ENCODE data around the gene ZNF611. TPM values are rescaled to one million over a fixed set of nuclear protein-coding genes. Genes with fewer than 3 reads are reported as not detected.
"Not testable (repeated sequence)": the region's sequence is repeated elsewhere in the genome, so short reads cannot be mapped to it uniquely, and the experiment has no call there.

Gene ZNF611
- total and polyA plus RNA-seq, 9 donors = 5.9 to 21.5 (median 16.2) TPM

DNA sequence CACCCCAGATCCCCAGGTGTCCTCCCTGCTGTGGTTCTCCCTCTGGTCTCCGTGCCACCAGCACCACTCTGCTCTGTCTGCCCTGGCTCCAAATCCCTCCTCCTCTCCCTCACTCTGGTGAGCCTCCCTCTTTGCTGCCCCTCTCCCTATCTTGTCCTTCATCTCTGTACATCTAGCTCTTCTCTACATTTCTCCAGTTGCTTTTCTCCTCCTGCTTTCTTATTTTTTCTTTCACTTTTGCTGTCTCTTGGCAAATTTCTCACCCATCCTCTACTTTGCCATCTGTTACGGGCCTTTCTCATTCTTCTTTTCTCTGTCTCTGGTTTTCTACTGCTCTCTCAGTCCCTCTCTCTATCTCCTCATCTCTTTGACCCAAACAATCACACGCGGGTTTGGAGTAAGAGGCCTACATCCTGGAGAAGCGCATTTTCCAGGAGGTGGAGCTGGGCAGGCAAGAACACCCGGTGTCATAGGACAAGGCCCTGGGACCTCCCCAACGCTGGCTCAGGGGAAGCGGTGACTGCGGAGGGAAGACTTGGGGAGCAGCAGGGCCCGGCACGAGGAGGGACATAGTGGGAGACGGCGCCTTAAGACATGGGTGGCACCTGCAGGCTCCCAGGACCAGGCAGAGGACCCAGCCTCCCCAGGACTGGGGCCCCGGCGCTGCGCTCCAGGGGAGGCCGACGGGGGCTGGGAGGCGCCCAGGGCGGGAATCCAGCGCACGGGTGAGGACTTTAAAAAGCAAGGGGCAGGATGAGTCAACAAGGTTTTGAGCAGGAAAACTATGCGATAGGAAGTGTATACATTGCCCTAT, 9.9 kb downstream of the ZNF611 start:
- Histone ChIP-seq H3K27me3 (no peaks in the 10 kb centered on the region), H3K36me3 (no peaks in the 10 kb centered on the region), H3K4me3 (no peak overlapping the region), H3K27ac (no peak overlapping the region), H3K9me3 (no peaks in the 10 kb centered on the region), H3K4me1 (ENCODE audit: insufficient read depth) (no peaks in the 10 kb centered on the region)
- WGBS, 3 donors = 86 to 89% (median 86%) methylated on average over 23 of the region's 23 CpGs
- DNase-seq = no peak
- intact Hi-C loops (cut with DNase I) = no loop called here
- no peak for TF ChIP-seq EP300 (IDR thresholded peaks at IDR 0.05)
- TF ChIP-seq POLR2A (IDR thresholded peaks at IDR 0.05) = no peak
- TF ChIP-seq, protein P1, sequence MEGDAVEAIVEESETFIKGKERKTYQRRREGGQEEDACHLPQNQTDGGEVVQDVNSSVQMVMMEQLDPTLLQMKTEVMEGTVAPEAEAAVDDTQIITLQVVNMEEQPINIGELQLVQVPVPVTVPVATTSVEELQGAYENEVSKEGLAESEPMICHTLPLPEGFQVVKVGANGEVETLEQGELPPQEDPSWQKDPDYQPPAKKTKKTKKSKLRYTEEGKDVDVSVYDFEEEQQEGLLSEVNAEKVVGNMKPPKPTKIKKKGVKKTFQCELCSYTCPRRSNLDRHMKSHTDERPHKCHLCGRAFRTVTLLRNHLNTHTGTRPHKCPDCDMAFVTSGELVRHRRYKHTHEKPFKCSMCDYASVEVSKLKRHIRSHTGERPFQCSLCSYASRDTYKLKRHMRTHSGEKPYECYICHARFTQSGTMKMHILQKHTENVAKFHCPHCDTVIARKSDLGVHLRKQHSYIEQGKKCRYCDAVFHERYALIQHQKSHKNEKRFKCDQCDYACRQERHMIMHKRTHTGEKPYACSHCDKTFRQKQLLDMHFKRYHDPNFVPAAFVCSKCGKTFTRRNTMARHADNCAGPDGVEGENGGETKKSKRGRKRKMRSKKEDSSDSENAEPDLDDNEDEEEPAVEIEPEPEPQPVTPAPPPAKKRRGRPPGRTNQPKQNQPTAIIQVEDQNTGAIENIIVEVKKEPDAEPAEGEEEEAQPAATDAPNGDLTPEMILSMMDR (IDR thresholded peaks at IDR 0.05) = no peak

DNA sequence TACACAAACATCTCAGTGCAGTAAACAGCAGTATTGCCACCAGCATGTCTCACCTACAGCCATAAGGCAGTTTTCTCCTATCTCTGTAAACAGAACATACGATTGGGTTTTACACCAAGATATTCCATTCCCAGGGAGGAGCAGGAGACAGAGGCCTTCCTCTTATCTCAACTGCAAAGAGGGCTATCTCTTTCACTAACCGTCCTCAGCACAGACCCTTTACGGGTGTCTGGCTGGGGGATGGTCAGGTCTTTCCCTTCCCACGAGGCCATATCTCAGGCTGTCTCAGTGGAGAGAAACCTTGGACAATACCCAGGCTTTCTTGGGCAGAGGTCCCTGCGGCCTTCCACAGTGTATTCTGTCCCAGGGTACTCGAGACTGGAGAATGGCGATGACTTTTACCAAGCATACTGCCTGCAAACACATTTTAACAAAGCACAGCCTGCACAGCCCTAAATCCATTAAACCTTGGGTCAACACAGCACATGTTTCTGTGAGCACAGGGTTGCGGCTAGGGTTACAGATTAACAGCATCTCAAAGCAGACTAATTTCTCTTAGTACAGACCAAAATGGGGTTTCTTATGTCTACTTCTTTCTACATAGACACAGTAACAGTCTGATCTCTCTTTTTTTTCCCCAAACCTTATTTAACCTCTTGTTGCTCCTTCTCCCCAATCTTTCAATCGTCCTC, 10.8 kb downstream of the ZNF611 start:
- H3K4me1 ChIP-seq (ENCODE audit: insufficient read depth); H3K27ac ChIP-seq; H3K9me3 ChIP-seq; H3K36me3 ChIP-seq; H3K4me3 ChIP-seq; DNase-seq; H3K27me3 ChIP-seq; intact Hi-C loops (cut with DNase I): not testable (repeated sequence)
- 44 to 58% (median 53%) methylated on average over 9 of the region's 9 CpGs for WGBS, 3 donors

DNA sequence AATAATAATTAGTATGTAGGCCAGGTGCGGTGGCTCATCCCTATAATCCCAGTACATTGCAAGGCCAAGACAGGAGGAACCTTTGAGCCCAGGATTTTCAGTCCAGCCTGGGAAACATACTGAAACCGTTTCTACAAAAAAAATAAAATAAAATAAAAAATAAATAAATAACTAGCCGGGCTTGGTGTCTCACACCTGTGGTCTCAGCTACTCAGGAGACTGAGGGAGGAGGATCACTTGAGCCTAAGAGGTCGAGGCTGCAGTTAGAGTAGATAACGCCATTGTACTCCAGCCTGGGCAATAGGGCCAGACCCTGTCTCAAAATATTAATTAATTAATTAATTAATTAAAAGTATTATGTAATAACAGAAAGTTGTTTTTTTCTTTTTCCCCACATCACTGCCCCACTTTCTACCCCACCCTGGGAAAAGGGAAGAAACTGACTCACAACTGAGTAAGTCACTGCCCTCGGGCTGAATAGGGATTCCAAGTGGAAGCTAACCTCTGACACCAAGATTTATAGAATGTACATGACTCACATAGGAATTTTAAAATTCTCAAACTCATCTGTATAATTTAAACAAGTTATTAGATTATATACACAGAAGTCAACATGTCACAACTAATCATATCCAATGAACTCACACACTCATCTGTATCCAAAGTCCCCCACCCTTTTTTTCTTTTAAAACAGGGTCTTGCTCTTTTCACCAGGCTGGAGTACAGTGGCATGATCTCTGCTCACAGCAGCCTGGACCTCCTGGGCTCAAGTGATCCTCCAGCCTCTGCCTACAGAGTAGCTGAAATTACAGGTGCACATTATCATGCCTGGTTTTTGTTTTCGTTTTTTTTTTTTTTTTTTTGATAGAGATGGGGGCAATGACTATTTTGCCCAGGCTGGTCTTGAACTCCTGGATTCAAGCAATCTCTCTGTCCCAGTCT, 12.5 kb downstream of the ZNF611 start:
- no peak for DNase-seq
- Histone ChIP-seq H3K36me3 (no peaks in the 10 kb centered on the region), H3K4me3 (no peak overlapping the region), H3K9me3 (no peaks in the 10 kb centered on the region), H3K4me1 (ENCODE audit: insufficient read depth) (no peaks in the 10 kb centered on the region), H3K27me3 (no peaks in the 10 kb centered on the region), H3K27ac (no peak overlapping the region)
- WGBS, 3 donors = 81 to 83% (median 83%) methylated on average over 7 of the region's 7 CpGs
- intact Hi-C loops (cut with DNase I) = no loop called here
- TF ChIP-seq, protein P1 (IDR thresholded peaks at IDR 0.05) = no peak
- TF ChIP-seq EP300 (IDR thresholded peaks at IDR 0.05) = no peak
- no peak for TF ChIP-seq POLR2A (IDR thresholded peaks at IDR 0.05)

DNA sequence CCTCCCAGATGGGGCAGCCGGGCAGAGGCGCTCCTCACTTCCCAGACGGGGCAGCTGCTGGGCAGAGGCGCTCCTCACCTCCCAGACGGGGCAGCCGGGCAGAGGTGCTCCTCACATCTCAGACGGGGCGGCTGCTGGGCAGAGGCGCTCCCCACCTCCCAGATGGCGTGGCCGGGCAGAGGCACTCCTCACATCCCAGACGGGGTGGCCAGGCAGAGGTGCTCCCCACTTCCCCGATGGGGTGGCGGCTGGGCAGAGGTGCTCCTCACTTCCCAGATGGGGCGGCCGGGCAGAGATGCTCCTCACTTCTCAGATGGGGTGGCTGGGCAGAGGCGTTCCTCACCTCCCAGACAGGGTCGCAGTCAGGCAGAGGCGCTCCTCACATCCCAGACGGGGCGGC, 14.3 kb downstream of the ZNF611 start:
- H3K9me3 ChIP-seq; H3K4me1 ChIP-seq (ENCODE audit: insufficient read depth); intact Hi-C loops (cut with DNase I); DNase-seq; H3K27me3 ChIP-seq; H3K27ac ChIP-seq; H3K36me3 ChIP-seq; H3K4me3 ChIP-seq: not testable (repeated sequence)
- 97 to 100% (median 98%) methylated on average over 11 to 21 of the region's 21 CpGs for WGBS, 3 donors

DNA sequence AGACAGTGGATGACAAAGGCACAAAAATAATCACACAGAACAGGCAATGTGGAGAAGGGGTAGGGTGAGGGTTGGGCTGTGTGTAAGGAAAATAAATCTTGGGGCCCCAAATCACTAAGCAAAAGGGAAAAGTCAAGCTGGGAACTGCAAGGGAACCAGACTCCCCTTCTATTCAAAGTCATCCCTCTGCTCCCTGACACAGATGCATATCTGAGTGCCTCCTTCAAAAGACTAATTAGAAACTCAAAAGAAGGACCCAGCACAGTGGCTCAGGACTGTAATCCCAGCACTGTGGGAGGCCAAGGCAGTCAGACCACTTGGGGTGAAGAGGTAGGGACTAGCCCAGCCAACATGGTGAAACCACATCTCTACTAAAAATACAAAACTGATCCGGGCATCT, 18.3 kb downstream of the ZNF611 start:
- TF ChIP-seq POLR2A (IDR thresholded peaks at IDR 0.05) (no peak), EP300 (IDR thresholded peaks at IDR 0.05) (no peak)
- TF ChIP-seq, protein P1 (IDR thresholded peaks at IDR 0.05) = no peak
- no peaks in the 10 kb centered on the region for H3K9me3 ChIP-seq
- no peaks in the 10 kb centered on the region for H3K36me3 ChIP-seq
- 56 to 67% (median 65%) methylated on average over 1 of the region's 1 CpG for WGBS, 3 donors
- H3K27ac ChIP-seq = no peak overlapping the region
- no peaks in the 10 kb centered on the region for H3K4me1 ChIP-seq (ENCODE audit: insufficient read depth)
- intact Hi-C loops (cut with DNase I) = no loop called here
- no peak for DNase-seq
- no peaks in the 10 kb centered on the region for H3K27me3 ChIP-seq
- H3K4me3 ChIP-seq = no peak overlapping the region

DNA sequence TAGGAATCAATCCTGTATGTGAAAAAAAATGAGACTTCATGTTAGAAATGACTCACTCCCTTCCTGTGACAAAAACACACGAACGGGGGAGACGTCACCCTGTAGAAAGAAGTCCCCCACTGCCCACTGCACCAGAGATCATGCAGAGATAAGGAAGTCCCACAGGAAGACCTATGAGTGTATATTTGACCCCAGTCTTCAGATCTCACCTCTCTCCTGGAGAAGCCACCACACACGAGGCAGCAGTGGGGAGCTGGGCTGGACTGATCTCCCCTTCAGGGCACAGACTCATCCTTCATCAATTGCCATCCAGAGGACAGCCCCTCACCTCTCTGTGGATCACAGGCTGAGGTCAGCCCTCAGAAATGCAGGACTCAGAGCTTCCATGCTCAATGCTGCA, 18.9 kb downstream of the ZNF611 start:
- H3K36me3 ChIP-seq; H3K4me1 ChIP-seq (ENCODE audit: insufficient read depth); intact Hi-C loops (cut with DNase I); H3K4me3 ChIP-seq; DNase-seq; H3K27ac ChIP-seq; H3K9me3 ChIP-seq; H3K27me3 ChIP-seq: not testable (repeated sequence)
- 56 to 69% (median 67%) methylated on average over 4 of the region's 4 CpGs for WGBS, 3 donors

DNA sequence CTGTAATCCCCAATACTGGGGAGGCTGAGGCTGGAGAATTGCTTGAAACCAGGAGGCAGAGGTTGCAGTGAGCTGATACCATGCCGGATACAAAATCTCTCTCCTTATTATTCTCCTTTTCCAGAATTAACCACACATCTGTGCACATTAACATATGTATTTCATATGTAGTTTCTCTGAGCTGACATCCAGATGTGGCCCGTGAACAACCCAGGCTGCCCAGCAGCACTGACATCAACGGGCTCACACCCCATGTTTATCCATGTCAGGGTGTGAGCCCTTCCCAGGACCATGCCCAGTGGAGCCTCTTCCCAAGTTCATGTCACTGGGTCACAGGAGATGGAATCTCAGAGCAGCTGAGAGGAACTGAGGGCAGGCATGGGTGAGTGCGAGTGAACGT, 19.5 kb downstream of the ZNF611 start:
- H3K9me3 ChIP-seq; H3K27ac ChIP-seq; H3K4me3 ChIP-seq; H3K36me3 ChIP-seq; DNase-seq; H3K4me1 ChIP-seq (ENCODE audit: insufficient read depth); intact Hi-C loops (cut with DNase I); H3K27me3 ChIP-seq: not testable (repeated sequence)
- WGBS, 3 donors = 72 to 89% (median 84%) methylated on average over 5 of the region's 5 CpGs

DNA sequence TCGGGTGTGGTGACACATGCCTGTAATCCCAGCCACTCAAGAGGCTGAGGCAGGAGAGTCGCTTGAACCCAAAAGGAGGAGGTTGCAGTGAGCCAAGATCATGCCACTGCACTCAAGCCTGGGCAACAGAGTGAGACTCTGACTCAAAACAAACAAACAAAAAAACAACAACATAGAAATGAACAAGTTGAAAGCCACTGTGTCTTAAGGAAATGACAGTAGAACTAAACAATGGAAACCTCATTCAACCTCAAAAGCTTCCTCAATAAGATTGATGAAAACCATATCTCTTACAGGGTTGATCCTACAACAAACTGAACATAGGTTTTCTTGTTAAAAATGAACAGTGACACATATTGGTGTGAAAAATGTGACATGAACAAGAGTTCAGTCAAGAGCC, 21.8 kb downstream of the ZNF611 start:
- DNase-seq; H3K9me3 ChIP-seq; H3K36me3 ChIP-seq; H3K4me1 ChIP-seq (ENCODE audit: insufficient read depth); H3K27ac ChIP-seq; intact Hi-C loops (cut with DNase I); H3K4me3 ChIP-seq; H3K27me3 ChIP-seq: not testable (repeated sequence)
- 94 to 100% (median 98%) methylated on average over 2 of the region's 2 CpGs for WGBS, 3 donors

Data from ovary (tissue), 9 donors.